Hepatocyte (in vitro differentiated cells): ENCODE data around the gene MYL4. TPM values are rescaled to one million over a fixed set of nuclear protein-coding genes. Genes with fewer than 3 reads are reported as not detected.

Source experiments
- DNase-seq: peaks from one replicate; pipeline ENCODE4 v3.0.0-alpha.2; 2016; ENCODE audit warnings: low spot score
- H2AFZ ChIP-seq: fragments of 200-600 bp; sonication (generic); 2 replicates; pipeline ENCODE4 v1.6.0; 2016; ENCODE audit warnings: antibody characterized with exemption, mild to moderate bottlenecking
- H3K27ac ChIP-seq: fragments of 200-600 bp; sonication (generic); 2 replicates; pipeline ENCODE4 v1.5.1; 2016; ENCODE audit warnings: mild to moderate bottlenecking
- H3K27me3 ChIP-seq: fragments of 200-600 bp; sonication (generic); 2 replicates; pipeline ENCODE4 v1.6.1; 2016
- H3K36me3 ChIP-seq: fragments of 200-600 bp; sonication (generic); replicated peaks from 2 replicates; pipeline ENCODE4 v1.5.1; 2016; ENCODE audit warnings: low read depth; ENCODE audit not compliant: insufficient read depth
- H3K4me1 ChIP-seq: fragments of 200-600 bp; sonication (generic); 2 replicates; pipeline ENCODE4 v1.5.1; 2016; ENCODE audit warnings: mild to moderate bottlenecking, moderate library complexity; ENCODE audit not compliant: insufficient read depth
- H3K4me2 ChIP-seq: fragments of 200-600 bp; sonication (generic); 2 replicates; pipeline ENCODE4 v1.6.0; 2016
- H3K4me3 ChIP-seq: fragments of 200-600 bp; sonication (generic); 2 replicates; pipeline ENCODE4 v1.5.1; 2016; ENCODE audit warnings: mild to moderate bottlenecking
- H3K79me2 ChIP-seq: fragments of 200-600 bp; sonication (generic); 2 replicates; pipeline ENCODE4 v1.6.0; 2017; ENCODE audit warnings: mild to moderate bottlenecking
- H3K9me2 ChIP-seq: fragments of 200-600 bp; sonication (generic); replicated peaks from 2 replicates; pipeline ENCODE4 v1.6.0; 2017; ENCODE audit warnings: mild to moderate bottlenecking; ENCODE audit not compliant: insufficient read depth
- H3K9me3 ChIP-seq: fragments of 200-600 bp; sonication (generic); 2 replicates; pipeline ENCODE4 v1.5.1; 2016; ENCODE audit warnings: low read depth, mild to moderate bottlenecking
- H4K20me1 ChIP-seq: fragments of 200-600 bp; sonication (generic); 2 replicates; pipeline ENCODE4 v1.6.0; 2016; ENCODE audit warnings: mild to moderate bottlenecking; ENCODE audit not compliant: insufficient read depth, poor library complexity, severe bottlenecking
- CTCF ChIP-seq: fragments of 200-600 bp; sonication (generic); IDR thresholded peaks from 2 replicates; pipeline ENCODE4 v1.5.1; 2016; ENCODE audit warnings: antibody characterized with exemption, mild to moderate bottlenecking; ENCODE audit not compliant: poor library complexity
- EZH2 ChIP-seq: fragments of 200-600 bp; sonication (generic); IDR thresholded peaks from 2 replicates; pipeline ENCODE4 v1.6.1; 2016; ENCODE audit warnings: antibody characterized with exemption, mild to moderate bottlenecking, borderline replicate concordance
- EZH2phosphoT487 ChIP-seq: fragments of 200-600 bp; sonication (generic); IDR thresholded peaks from one replicate; pipeline ENCODE4 v1.6.1; 2018; ENCODE audit warnings: antibody characterized with exemption, mild to moderate bottlenecking, low read depth, moderate library complexity; ENCODE audit not compliant: unreplicated experiment, severe bottlenecking
- WGBS: methylation state at CpG from one replicate; pipeline ENCODE4 v1.1.6; 2016; ENCODE audit warnings: low lambda C conversion rate; ENCODE audit errors: missing lambda C conversion rate; 5-methylcytosine and 5-hydroxymethylcytosine counted together
- polyA plus RNA-seq: library from polyadenylated mRNA; unstranded; fragments of >200 nt; fragmentation: Nextera tagmentation; extraction: Ambion mirVana; gene quantifications from 2 replicates; pipeline ENCODE4 v1.2.1, GENCODE V29; 2016
- total RNA-seq: library from RNA; depleted of rRNA; stranded (reverse); fragments of >200 nt; gene quantifications from 2 replicates; pipeline ENCODE4 v1.2.3, GENCODE V29; 2014

The MYL4 gene
- total and polyA plus RNA-seq, 2 experiments from 2014 or later: 10.2 to 28.6 TPM

GRCh38 chr17:47227862-47228261, 18.7 kb downstream of the MYL4 start:
- Histone ChIP-seq H3K36me3 (no peaks in the 10 kb centered on the region), H3K9me3 (peaks cover 6% of the 10 kb centered on the region), H4K20me1 (no peaks in the 10 kb centered on the region), H3K9me2 (no peaks in the 10 kb centered on the region), H3K4me3 (no peak overlapping the region), H3K27me3 (no peaks in the 10 kb centered on the region), H3K79me2 (no peaks in the 10 kb centered on the region), H2AFZ (no peak overlapping the region), H3K4me2 (no peak overlapping the region), H3K4me1 (no peaks in the 10 kb centered on the region), H3K27ac (no peak overlapping the region)
- 100% methylated on average over 1 of the region's 2 CpGs for WGBS
- DNase-seq: no peak
- TF ChIP-seq EZH2phosphoT487 (no peak), CTCF (no peak), EZH2 (no peak)

GRCh38 chr17:47229535-47230443, 20.6 kb downstream of the MYL4 start:
- Histone ChIP-seq H3K27me3 (no peaks in the 10 kb centered on the region), H3K4me2 (peak overlapping the region; percentile 69), H3K79me2 (no peaks in the 10 kb centered on the region), H3K36me3 (no peaks in the 10 kb centered on the region), H3K9me3 (no peaks in the 10 kb centered on the region), H4K20me1 (no peaks in the 10 kb centered on the region), H3K4me3 (no peak overlapping the region), H3K27ac (peak overlapping the region; percentile 17), H3K4me1 (no peaks in the 10 kb centered on the region), H3K9me2 (no peaks in the 10 kb centered on the region), H2AFZ (peak overlapping the region; percentile 39)
- WGBS: 15% methylated on average over 22 of the region's 22 CpGs
- DNase-seq: peak; percentile 94
- TF ChIP-seq EZH2: no peak
- peak; percentile 92 for TF ChIP-seq CTCF
- no peak for TF ChIP-seq EZH2phosphoT487

GRCh38 chr17:47230864-47231263, 21.7 kb downstream of the MYL4 start:
- no peaks in the 10 kb centered on the region for H3K9me2 ChIP-seq
- no peak for DNase-seq
- no peaks in the 10 kb centered on the region for H4K20me1 ChIP-seq
- TF ChIP-seq CTCF (no peak), EZH2phosphoT487 (no peak), EZH2 (no peak)
- H3K4me2 ChIP-seq: no peak overlapping the region
- no peaks in the 10 kb centered on the region for H3K4me1 ChIP-seq
- no peak overlapping the region for H2AFZ ChIP-seq
- H3K27me3 ChIP-seq: no peaks in the 10 kb centered on the region
- no peaks in the 10 kb centered on the region for H3K9me3 ChIP-seq
- H3K27ac ChIP-seq: no peak overlapping the region
- H3K79me2 ChIP-seq: no peaks in the 10 kb centered on the region
- H3K4me3 ChIP-seq: no peak overlapping the region
- 83% methylated on average over 10 of the region's 10 CpGs for WGBS
- H3K36me3 ChIP-seq: no peaks in the 10 kb centered on the region
